ENCODE data around the gene PITPNC1.
A peak's percentile ranks its signal among the peaks of the same experiment; 100 is the strongest.
"Not testable (repeated sequence)": the region's sequence is repeated elsewhere in the genome, so short reads cannot be mapped to it uniquely, and the experiment has no call there.

PITPNC1 gene

GRCh38 chr17:67620636-67621035, 243.6 kb downstream of the PITPNC1 start:
- no peak for TF ChIP-seq CTCF (IDR thresholded peaks at IDR 0.05; ENCODE audit: extremely low read depth, insufficient read depth, missing control alignments)
- in situ Hi-C loops (cut with MboI; ENCODE audit: low pct_unique_long_range_greater_than_20kb, low sequenced_read_pairs, unreplicated experiment): no loop called here
- no peak for DNase-seq (ENCODE audit: low spot score)

- in situ Hi-C loops (cut with MboI; ENCODE audit: low pct_unique_long_range_greater_than_20kb, low sequenced_read_pairs, unreplicated experiment): no loop called here
- TF ChIP-seq CTCF (IDR thresholded peaks at IDR 0.05; ENCODE audit: extremely low read depth, insufficient read depth, missing control alignments): no peak
- no peak for DNase-seq (ENCODE audit: low spot score)
These were observed 246.7 kb downstream of the PITPNC1 start for GRCh38 chr17:67623767-67624166.

GRCh38 chr17:67624886-67625656, 248.0 kb downstream of the PITPNC1 start:
- in situ Hi-C loops (cut with MboI; ENCODE audit: low pct_unique_long_range_greater_than_20kb, low sequenced_read_pairs, unreplicated experiment): no loop called here
- TF ChIP-seq CTCF (IDR thresholded peaks at IDR 0.05; ENCODE audit: extremely low read depth, insufficient read depth, missing control alignments): no peak
- no peak for DNase-seq (ENCODE audit: low spot score)

- no peak for TF ChIP-seq CTCF (IDR thresholded peaks at IDR 0.05; ENCODE audit: extremely low read depth, insufficient read depth, missing control alignments)
- in situ Hi-C loops (cut with MboI; ENCODE audit: low pct_unique_long_range_greater_than_20kb, low sequenced_read_pairs, unreplicated experiment): no loop called here
- DNase-seq (ENCODE audit: low spot score): no peak
These were observed 248.9 kb downstream of the PITPNC1 start for GRCh38 chr17:67625971-67626370.

- TF ChIP-seq CTCF (IDR thresholded peaks at IDR 0.05; ENCODE audit: extremely low read depth, insufficient read depth, missing control alignments): peak; percentile 67
- DNase-seq (ENCODE audit: low spot score): peak; percentile 72
- in situ Hi-C loops (cut with MboI; ENCODE audit: low pct_unique_long_range_greater_than_20kb, low sequenced_read_pairs, unreplicated experiment): no loop called here
These were observed 251.5 kb downstream of the PITPNC1 start for GRCh38 chr17:67628580-67629013.

- in situ Hi-C loops (cut with MboI; ENCODE audit: low pct_unique_long_range_greater_than_20kb, low sequenced_read_pairs, unreplicated experiment): no loop called here
- DNase-seq (ENCODE audit: low spot score): peak; percentile 46
These were observed 252.9 kb downstream of the PITPNC1 start for GRCh38 chr17:67629971-67630320.

GRCh38 chr17:67630836-67631235, 253.8 kb downstream of the PITPNC1 start:
- DNase-seq (ENCODE audit: low spot score); in situ Hi-C loops (cut with MboI; ENCODE audit: low pct_unique_long_range_greater_than_20kb, low sequenced_read_pairs, unreplicated experiment): not testable (repeated sequence)

More at GRCh38 chr17:67629971-67630320, 252.9 kb downstream of the PITPNC1 start:
- TF ChIP-seq CTCF (IDR thresholded peaks at IDR 0.05; ENCODE audit: extremely low read depth, insufficient read depth, missing control alignments): peak; percentile 50
